TTC549 (cell line): ENCODE measurements around the gene ZBTB5.

Source experiments
- FAIRE-seq: peaks from 2 replicates; lab custom pipeline; 2012; peaks lifted over from hg19 to GRCh38; lab: Jason Lieb, UNC

Gene ZBTB5

DNA sequence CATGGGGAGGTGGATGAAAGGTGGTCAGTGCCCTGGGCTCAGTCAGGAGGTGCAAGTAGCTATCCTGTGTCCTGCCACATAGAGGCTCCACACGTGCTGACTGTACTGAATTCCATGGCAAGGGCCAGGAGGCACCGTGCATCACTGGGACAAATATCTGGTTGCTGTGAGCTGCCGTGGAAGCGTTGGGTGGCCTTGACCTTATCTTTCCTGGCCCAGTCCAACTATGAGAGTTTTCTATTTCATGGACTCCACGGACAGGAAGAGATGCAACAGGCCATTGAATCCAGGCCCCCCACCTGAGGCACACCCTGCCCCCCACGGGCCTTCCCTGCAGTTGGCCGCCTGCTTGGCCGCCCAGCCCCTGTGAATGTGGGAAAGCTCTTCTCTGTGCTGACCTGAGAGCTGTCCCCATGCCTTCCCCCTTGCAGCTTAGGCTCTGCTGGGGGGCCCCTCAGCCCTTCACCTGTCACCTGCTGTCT lies 41.0 kb downstream of the ZBTB5 start:
- no peak for FAIRE-seq

- FAIRE-seq: no peak
Measured at GRCh38 chr9:37423508-37423907, 41.7 kb downstream of the ZBTB5 start.

DNA sequence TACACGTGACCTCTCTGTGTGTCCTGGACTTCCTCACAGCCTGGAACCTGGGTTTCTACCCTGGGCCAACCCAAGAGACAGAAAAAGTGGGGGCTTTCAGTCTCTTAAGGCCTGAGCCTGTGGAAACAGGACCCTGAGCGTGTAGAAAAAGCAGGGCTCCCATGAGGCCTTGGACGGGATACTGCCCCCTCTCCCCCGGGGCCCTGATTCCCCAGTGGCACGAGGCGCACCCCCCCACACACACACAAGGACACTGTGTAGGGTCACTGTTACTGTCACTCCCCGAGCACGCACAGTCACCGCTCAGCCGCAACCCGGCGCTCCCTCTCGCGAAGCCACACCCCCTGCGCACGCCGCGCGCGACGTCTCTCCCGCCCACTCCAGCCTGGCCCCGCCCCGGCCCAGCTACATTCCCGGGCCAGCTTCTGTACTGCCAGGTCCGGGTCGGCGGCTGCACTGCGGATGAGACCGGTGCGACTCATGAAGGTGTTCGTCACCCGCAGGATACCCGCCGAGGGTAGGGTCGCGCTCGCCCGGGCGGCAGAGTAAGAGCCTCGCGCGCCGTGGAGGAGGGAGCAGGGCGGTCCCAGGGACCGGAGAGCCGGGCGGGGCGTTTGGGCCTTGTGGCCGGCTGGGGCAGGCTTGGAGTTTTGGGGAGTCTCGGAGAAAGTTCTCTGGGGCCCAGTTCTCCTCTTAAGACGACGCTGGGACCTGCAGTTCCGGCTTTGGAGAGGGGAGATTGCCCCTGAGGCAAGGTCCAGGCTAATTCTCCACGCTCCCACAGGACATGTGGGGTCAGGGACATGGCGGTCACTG lies 42.8 kb downstream of the ZBTB5 start, which contains the start of gene GRHPR:
GRHPR (plus strand) TSS at position 408 of the 816 bp plus-strand sequence; CDS start at position 463, 55 bp downstream.
- no peak for FAIRE-seq

DNA sequence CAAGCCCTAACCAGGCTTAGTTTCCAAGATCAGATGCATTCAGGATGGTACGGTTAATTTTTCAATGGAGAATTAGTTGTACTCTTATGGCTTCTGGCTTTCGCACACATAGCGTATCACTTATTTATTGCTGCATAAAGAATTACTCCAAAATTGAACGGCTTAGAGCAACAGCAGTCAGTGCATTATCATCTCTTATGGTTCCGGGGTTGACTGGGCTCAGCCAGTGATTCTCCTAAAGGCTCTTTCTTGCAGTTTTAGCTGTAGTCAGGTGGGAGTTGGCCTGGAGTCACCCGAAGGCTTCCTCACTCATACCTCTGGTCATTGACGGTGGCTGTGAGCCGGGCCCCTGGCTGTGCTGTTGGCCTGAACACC lies 43.3 kb downstream of the ZBTB5 start:
- FAIRE-seq: no peak

DNA sequence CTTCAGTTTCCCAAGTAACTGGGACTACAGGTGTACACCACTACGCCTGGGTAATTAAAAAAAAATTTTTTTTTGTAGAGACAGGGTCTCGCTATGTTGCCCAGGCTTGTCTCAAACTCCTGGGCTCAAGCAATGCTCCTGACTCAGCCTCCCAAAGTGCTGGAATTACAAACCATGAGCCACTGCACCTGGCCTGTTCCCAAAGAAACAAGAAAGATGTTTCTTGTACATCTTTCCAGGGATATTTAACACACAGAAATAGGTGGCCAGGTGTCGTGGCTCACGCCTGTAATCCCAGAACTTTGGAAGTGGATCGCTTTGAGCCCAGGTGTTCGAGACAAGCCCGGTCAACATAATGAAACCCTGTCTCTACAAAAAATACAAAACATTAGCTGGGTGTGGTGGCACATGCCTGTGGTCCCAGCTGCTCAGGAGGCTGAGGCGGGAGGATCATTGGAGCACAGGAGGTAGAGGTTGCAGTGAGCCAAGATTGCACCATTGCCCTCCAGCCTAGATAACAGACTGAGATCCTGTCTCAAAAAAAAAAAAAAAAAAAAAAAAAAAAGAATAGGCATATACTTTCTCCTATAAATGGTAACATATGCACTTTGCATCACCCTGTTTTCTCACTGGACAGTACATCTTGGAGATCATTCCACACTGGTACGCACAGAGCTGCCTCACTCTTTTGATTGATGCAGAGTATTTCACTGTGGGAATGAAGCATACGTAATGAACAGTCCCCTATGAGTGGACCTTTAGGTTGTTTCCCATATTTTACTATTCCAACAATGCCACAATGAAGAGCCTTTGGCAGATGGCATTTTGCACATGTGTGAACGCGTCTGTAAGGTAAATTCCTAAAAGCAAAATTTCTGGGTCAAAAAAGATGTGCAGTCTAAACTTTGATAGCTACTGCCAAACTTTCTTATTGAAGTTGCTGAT lies 44.7 kb downstream of the ZBTB5 start:
- no peak for FAIRE-seq

DNA sequence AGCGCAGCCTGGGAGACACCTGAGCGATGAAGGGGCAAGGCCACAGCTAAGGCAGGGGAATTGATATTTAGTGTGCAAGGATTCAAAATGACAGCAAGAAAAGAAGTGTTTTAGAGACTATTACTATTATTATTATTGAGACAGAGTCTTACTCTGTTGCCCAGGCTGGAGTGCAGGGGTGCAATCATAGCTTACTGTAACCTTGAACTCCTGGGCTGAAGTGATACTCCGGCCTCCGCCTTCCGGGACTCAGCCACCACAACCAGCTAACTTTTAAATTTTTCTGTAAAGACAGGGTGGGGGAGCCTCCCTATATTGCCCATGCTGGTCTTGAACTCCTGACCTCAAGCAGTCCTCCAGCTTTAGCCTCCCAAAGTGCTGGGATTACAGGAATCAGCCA lies 46.0 kb downstream of the ZBTB5 start:
- FAIRE-seq: no peak

- no peak for FAIRE-seq
Measured at GRCh38 chr9:37417857-37418618, 47.2 kb downstream of the ZBTB5 start.

- FAIRE-seq: no peak
Measured at GRCh38 chr9:37417252-37417803, 47.9 kb downstream of the ZBTB5 start.

DNA sequence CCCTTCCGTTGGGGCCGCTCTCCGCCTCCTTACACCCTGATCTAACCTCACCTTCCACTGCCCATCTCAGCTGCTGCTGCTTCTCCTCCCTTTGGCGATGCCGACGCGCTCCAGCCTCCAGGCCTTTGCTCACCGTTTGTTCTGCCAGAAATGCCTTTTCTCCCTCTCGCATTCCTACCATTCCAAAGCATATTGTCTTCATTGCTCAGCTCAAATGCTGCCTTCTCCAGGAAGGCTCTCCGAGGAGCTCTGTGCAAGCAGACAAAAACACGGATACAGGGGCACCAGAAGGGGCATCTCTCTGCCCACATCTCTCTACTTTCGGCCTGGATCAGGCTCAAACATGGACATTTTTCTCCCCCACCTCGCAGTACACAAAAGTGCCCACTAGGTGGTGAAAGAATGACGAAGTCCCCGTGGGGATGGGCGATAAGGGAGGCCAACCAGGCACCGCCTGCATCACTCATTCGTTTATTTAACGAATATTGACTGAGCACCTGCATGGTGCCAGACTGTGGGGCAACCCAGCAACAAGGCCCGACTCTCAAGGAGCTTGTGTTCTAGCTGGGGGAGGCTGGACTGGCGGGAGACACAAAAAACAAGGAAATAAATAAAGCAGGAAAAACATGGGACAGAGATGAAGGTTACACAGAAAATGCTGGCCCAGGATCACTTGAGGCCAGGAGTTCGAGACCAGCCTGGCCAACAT lies 50.1 kb downstream of the ZBTB5 start:
- FAIRE-seq: no peak

DNA sequence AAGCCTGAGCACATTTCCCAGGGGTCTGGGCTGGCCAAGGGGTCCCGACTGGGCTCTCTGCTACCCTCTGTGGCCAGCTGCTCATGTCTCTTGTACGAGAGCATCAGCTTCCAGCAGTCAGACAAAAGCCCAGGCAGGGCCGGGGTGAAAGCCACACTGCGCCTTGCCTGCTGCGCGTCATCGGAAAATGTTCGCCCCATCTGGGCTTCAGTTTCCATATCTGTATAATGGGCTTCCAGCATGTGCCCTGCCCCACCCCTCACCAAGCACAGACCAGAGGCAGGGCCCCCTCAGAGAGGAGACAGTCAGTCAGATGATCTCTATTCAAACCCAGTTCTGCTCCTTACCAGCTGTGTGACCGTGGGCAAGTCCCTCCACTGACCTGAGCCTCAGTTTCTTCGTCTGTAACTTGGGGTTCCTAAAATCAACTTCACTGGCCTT lies 50.7 kb downstream of the ZBTB5 start:
- no peak for FAIRE-seq

DNA sequence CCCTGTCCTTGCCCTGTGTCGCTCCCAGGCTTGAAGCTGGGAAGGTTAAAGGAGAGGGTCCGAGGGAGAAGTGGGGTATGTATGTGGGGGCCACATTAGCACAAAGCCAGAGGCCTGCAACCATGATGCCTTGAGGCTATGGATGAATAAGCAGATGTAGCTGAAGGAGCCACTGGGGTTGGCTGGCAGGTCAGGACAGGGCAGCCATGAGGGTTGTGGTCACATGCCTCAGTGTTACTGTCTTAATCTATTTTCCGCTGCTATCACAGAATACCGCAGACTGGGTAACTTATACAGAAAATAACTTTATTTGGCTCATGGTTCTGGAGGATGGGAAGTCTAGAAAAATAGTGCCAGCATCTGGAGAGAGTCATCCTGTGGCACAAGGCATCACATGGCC lies 51.9 kb downstream of the ZBTB5 start:
- FAIRE-seq: no peak

DNA sequence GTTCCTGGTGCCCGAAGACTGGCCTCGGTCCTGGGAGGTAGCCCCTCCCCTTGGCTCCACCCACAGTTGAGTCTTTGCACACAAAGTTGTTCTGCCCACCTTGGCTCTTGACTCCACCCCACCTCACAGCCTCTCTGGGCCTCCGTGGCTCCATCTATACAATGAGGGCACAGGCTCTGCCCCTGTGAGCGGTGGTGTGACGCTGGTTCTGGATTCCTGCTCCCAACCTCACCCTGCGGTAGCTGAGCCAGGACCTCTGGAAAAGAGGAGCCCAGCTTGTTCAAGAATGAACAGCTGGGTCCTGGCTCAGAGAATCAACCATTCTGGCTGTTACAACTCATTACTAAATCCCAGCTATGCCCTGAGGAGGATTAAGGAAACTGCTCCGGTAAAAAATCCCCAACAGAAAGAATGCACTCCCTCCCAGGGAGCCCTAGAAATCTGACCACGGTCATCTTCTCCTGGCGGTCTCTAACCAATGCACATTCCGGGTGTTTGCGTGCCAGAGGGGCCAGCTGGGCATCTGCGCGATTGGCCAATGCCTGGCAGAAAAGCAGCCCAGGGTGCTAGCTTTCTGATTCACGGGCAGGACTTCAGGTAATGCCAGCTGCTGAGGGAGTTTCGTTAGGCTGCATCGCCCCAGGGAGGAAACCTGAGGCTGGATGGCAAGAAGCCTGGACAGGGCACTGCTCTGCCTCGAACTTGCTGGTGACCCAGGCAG lies 52.7 kb downstream of the ZBTB5 start:
- FAIRE-seq: no peak

GRCh38 chr9:37410969-37411785 lies 54.1 kb downstream of the ZBTB5 start:
- no peak for FAIRE-seq

- FAIRE-seq: no peak
Measured at GRCh38 chr9:37410354-37410861, 54.8 kb downstream of the ZBTB5 start.

GRCh38 chr9:37408933-37409710 lies 56.1 kb downstream of the ZBTB5 start:
- no peak for FAIRE-seq

GRCh38 chr9:37407468-37407867 lies 57.8 kb downstream of the ZBTB5 start:
- no peak for FAIRE-seq

DNA sequence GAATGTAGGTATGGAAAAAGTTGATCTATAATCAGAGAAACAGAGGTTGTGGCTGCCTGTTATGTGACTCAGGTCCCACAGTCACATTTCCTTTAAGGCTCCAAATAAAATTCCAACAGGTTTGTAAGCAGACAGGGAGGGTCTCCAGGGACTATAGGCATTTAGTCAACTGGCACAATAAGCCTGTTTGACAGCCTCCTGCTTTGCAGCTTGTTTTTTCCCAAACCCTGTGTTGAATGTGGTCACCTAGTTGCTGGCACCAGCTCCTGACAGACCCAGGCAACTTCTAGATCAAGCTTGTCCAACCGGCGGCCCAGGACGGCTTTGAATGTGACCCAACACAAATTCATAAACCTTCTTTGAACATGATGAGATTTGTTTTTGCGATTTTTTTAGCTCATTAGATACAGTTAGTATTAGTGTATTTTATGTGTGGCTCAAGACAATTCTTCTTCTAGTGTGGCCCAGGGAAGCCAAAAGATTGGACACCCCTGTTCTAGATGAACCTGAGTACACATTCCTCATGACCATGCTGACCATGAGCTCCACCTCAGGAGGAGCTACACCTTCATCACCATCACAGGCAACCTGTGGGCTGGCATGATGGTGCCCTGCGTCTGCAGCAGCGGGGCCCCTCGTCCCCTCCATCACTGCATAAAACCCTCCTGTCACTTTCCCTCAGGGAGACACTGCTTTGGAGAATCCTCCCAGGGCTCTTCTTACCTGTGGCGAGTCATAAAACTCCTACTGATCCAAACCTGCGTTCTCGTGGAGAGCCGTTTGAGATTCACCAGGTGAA lies 58.4 kb downstream of the ZBTB5 start:
- no peak for FAIRE-seq
